Adrenal gland (tissue), 5 donors: ENCODE measurements around the gene OVAAL.

Experiments
- POLR2A ChIP-seq, 2 donors: fragments of 450-650 bp; IDR thresholded peaks; one replicate each; pipeline ENCODE4 v1.6.1; 2017; ENCODE audit warnings: antibody characterized with exemption in 2 of 2, mild to moderate bottlenecking in 2 of 2, moderate library complexity in 1 of 2
- TF ChIP-seq, protein P1 (sequence below), 6 experiments: fragments of 450-650 bp in 4 of 6; fragments of 200-600 bp in 2 of 6; sonication (generic) in 1 of 6; IDR thresholded peaks; 1 replicate in 5 of 6; 2 replicates in 1 of 6; pipeline versions ENCODE4 v1.5.1 to v1.8.0; 2016 to 2021; ENCODE audit warnings: antibody characterized with exemption in 6 of 6, mild to moderate bottlenecking in 2 of 6, moderate library complexity in 1 of 6
- donor health status: DM: no; HTN: no; CAD: no.

DNA sequence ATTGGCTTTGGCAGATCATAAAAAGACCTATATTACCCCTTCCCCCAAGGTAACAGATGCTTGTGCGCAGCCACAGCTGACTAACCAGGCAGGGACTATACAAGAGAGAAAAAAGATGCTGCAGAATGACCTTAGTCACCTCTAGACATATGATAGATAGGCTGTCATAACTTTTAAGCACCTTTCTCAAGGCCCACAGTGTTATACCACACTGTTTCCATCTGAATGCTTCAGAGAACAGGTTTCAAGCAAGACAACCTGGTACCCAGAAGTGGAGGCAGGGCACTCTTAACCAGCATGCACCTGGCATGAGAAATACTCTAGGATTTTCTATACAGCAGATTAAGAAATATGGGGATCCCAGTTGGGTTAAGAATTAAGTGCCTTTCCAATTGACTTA is 12.8 kb upstream of the OVAAL start:
- TF ChIP-seq, protein P1, sequence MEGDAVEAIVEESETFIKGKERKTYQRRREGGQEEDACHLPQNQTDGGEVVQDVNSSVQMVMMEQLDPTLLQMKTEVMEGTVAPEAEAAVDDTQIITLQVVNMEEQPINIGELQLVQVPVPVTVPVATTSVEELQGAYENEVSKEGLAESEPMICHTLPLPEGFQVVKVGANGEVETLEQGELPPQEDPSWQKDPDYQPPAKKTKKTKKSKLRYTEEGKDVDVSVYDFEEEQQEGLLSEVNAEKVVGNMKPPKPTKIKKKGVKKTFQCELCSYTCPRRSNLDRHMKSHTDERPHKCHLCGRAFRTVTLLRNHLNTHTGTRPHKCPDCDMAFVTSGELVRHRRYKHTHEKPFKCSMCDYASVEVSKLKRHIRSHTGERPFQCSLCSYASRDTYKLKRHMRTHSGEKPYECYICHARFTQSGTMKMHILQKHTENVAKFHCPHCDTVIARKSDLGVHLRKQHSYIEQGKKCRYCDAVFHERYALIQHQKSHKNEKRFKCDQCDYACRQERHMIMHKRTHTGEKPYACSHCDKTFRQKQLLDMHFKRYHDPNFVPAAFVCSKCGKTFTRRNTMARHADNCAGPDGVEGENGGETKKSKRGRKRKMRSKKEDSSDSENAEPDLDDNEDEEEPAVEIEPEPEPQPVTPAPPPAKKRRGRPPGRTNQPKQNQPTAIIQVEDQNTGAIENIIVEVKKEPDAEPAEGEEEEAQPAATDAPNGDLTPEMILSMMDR (IDR thresholded peaks at IDR 0.05): no peak
- no peak for TF ChIP-seq POLR2A (IDR thresholded peaks at IDR 0.05)
